ENCODE measurements around the gene SIGLEC12.

Gene SIGLEC12

GRCh38 chr19:51501594-51502263 lies at the start of gene SIGLEC12:
TSS of gene SIGLEC12 (minus strand) at chr19:51501800. CDS start at chr19:51501733, 67 bp downstream.
- no peak for TF ChIP-seq CTCF (conservative IDR thresholded peaks at IDR 0.05; ENCODE audit: low read length)
- H3K4me3 ChIP-seq (ENCODE audit: low read length): no peak within 1 kb of the TSS
- no peak for DNase-seq (ENCODE audit: low read depth)

- H3K4me3 ChIP-seq (ENCODE audit: low read length): no peak overlapping the region
- DNase-seq (ENCODE audit: low read depth): no peak
- no peak for TF ChIP-seq CTCF (conservative IDR thresholded peaks at IDR 0.05; ENCODE audit: low read length)
Observed at GRCh38 chr19:51550848-51551672, 49.5 kb upstream of the SIGLEC12 start.

- TF ChIP-seq CTCF (conservative IDR thresholded peaks at IDR 0.05; ENCODE audit: low read length): no peak
- no peak for DNase-seq (ENCODE audit: low read depth)
- no peak overlapping the region for H3K4me3 ChIP-seq (ENCODE audit: low read length)
Observed at GRCh38 chr19:51549533-51550324, 48.1 kb upstream of the SIGLEC12 start.

- no peak for TF ChIP-seq CTCF (conservative IDR thresholded peaks at IDR 0.05; ENCODE audit: low read length)
- no peak for DNase-seq (ENCODE audit: low read depth)
- H3K4me3 ChIP-seq (ENCODE audit: low read length): no peak overlapping the region
Observed at GRCh38 chr19:51548891-51549305, 47.3 kb upstream of the SIGLEC12 start.

- no peak for TF ChIP-seq CTCF (conservative IDR thresholded peaks at IDR 0.05; ENCODE audit: low read length)
- DNase-seq (ENCODE audit: low read depth): no peak
- no peak overlapping the region for H3K4me3 ChIP-seq (ENCODE audit: low read length)
Observed at GRCh38 chr19:51548213-51548651, 46.6 kb upstream of the SIGLEC12 start.

GRCh38 chr19:51547397-51548212 lies 46.0 kb upstream of the SIGLEC12 start:
- no peak overlapping the region for H3K4me3 ChIP-seq (ENCODE audit: low read length)
- TF ChIP-seq CTCF (conservative IDR thresholded peaks at IDR 0.05; ENCODE audit: low read length): no peak
- DNase-seq (ENCODE audit: low read depth): no peak
